Astrocyte (in vitro differentiated cells and primary cell): ENCODE data around the gene CCR4. TPM values are rescaled to one million over a fixed set of nuclear protein-coding genes. Genes with fewer than 3 reads are reported as not detected.
"Not testable (repeated sequence)": the region's sequence is repeated elsewhere in the genome, so short reads cannot be mapped to it uniquely, and the experiment has no call there.

Experiments used
- DNase-seq: peaks from one replicate; pipeline ENCODE4 v3.0.0-alpha.2; 2010; ENCODE audit warnings: low read depth
- FAIRE-seq: peaks from 2 replicates; lab custom pipeline; 2011; peaks lifted over from hg19 to GRCh38; lab: Jason Lieb, UNC
- H2AFZ ChIP-seq: 2 replicates; pipeline ENCODE4 v1.6.0; 2012; ENCODE audit warnings: low read depth, low read length, inconsistent platforms
- H3K27ac ChIP-seq: 2 replicates; pipeline ENCODE4 v1.5.1; 2011; ENCODE audit warnings: low read depth, low read length, inconsistent platforms
- H3K27me3 ChIP-seq: 2 replicates; pipeline ENCODE4 v1.6.0; 2011; ENCODE audit warnings: low read length, inconsistent platforms; ENCODE audit not compliant: insufficient read depth
- H3K36me3 ChIP-seq: 2 replicates; pipeline ENCODE4 v1.5.1; 2011; ENCODE audit warnings: low read length, inconsistent platforms; ENCODE audit not compliant: insufficient read depth
- H3K4me1 ChIP-seq: 2 replicates; pipeline ENCODE4 v1.5.1; 2011; ENCODE audit warnings: low read length, inconsistent platforms; ENCODE audit not compliant: insufficient read depth
- H3K4me2 ChIP-seq: 2 replicates; pipeline ENCODE4 v1.6.0; 2012; ENCODE audit warnings: low read length, inconsistent platforms
- H3K4me3 ChIP-seq: 2 replicates; pipeline ENCODE4 v1.5.1; 2011; ENCODE audit warnings: low read depth, mild to moderate bottlenecking, low read length, inconsistent platforms; ENCODE audit not compliant: insufficient read depth
- H3K79me2 ChIP-seq: 2 replicates; pipeline ENCODE4 v1.6.0; 2012; ENCODE audit warnings: mild to moderate bottlenecking, low read length, inconsistent platforms; ENCODE audit not compliant: insufficient read depth
- H3K9ac ChIP-seq: 2 replicates; pipeline ENCODE4 v1.6.0; 2012; ENCODE audit warnings: mild to moderate bottlenecking, low read length, inconsistent platforms
- H3K9me3 ChIP-seq: 2 replicates; pipeline ENCODE4 v1.5.1; 2012; ENCODE audit warnings: low read depth, mild to moderate bottlenecking, low read length, inconsistent platforms; ENCODE audit not compliant: insufficient read depth
- H4K20me1 ChIP-seq: 2 replicates; pipeline ENCODE4 v1.6.0; 2012; ENCODE audit warnings: low read length, inconsistent platforms; ENCODE audit not compliant: insufficient read depth
- H3K27ac Mint-ChIP-seq: one replicate; pipeline ENCODE4 v1.8.0; 2021; ENCODE audit warnings: mild to moderate bottlenecking, mixed read lengths; ENCODE audit not compliant: unreplicated experiment
- H3K27me3 Mint-ChIP-seq: one replicate; pipeline ENCODE4 v1.8.0; 2021; ENCODE audit warnings: low read depth, mixed read lengths; ENCODE audit not compliant: unreplicated experiment
- H3K36me3 Mint-ChIP-seq: one replicate; pipeline ENCODE4 v1.8.0; 2021; ENCODE audit warnings: low read depth, mixed read lengths; ENCODE audit not compliant: unreplicated experiment
- H3K4me1 Mint-ChIP-seq: one replicate; pipeline ENCODE4 v1.8.0; 2021; ENCODE audit warnings: low read depth, mixed read lengths; ENCODE audit not compliant: unreplicated experiment
- H3K4me3 Mint-ChIP-seq: one replicate; pipeline ENCODE4 v1.8.0; 2021; ENCODE audit warnings: mild to moderate bottlenecking, moderate library complexity, mixed read lengths; ENCODE audit not compliant: unreplicated experiment
- H3K9me3 Mint-ChIP-seq: one replicate; pipeline ENCODE4 v1.8.0; 2021; ENCODE audit warnings: mild to moderate bottlenecking, mixed read lengths; ENCODE audit not compliant: unreplicated experiment
- CTCF ChIP-seq: IDR thresholded peaks from 2 replicates; pipeline ENCODE4 v1.5.1; 2011; ENCODE audit warnings: low read depth, mild to moderate bottlenecking, inconsistent platforms, low read length, moderate library complexity; ENCODE audit not compliant: insufficient read depth
- EZH2 ChIP-seq: IDR thresholded peaks from 2 replicates; pipeline ENCODE4 v1.6.1; 2012; ENCODE audit warnings: mild to moderate bottlenecking, low read length, inconsistent platforms; ENCODE audit not compliant: insufficient read depth
- total RNA-seq: library from RNA; stranded (reverse); gene quantifications from 2 replicates; pipeline ENCODE4 v1.2.1, GENCODE V29; 2021

CCR4 gene
- total RNA-seq, 1 donor from 2014 or later: not detected

DNA sequence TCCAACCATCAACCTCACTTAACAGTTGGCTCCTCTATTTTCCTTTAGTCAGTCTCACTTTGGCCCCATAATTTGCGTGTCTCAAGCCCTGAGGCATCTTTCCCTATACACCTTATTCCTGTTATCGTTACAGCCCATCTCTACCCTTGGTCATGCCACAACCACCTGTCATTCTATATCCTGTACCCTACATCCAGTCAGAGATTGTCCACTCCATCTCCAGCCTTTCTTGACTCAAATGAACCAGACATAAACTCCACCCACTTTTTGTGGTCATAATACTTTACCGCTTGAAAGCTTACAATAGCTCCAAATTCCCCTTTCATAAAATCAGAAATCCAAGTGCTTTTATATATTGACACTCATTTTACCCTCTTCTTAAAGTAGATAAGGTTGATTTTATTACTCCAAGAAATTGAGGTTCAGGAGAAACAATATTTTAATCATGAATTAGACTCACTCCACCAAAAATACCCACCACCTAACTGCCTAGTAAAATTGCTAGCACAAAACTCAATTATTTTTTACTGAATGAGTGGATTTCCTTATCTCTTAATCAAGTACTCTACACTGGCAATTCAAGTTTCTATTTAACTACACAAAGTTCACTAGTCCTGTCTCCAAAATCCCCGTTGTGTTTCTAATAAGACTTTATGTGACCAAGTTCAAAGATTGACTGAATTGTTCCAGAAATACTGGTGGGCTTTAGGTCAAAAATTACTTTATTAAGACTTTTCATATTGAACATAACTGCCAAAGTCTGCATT, 9.1 kb downstream of the CCR4 start:
- Histone ChIP-seq H3K27ac (no peak overlapping the region), H3K4me2 (no peak overlapping the region), H3K36me3 (no peaks in the 10 kb centered on the region), H3K9me3 (peaks cover 1% of the 10 kb centered on the region), H3K9ac (no peak overlapping the region), H2AFZ (no peak overlapping the region), H3K27me3 (no peaks in the 10 kb centered on the region), H3K4me3 (no peak overlapping the region), H3K79me2 (no peaks in the 10 kb centered on the region), H3K4me1 (no peaks in the 10 kb centered on the region), H4K20me1 (no peaks in the 10 kb centered on the region)
- TF ChIP-seq EZH2 (no peak), CTCF (no peak)
- peaks cover 3% of the 10 kb centered on the region for H3K4me1 Mint-ChIP-seq
- peaks cover 3% of the 10 kb centered on the region for H3K27me3 Mint-ChIP-seq
- no peak overlapping the region for H3K4me3 Mint-ChIP-seq
- H3K9me3 Mint-ChIP-seq: peaks cover 9% of the 10 kb centered on the region
- FAIRE-seq (no peak), DNase-seq (no peak)
- H3K36me3 Mint-ChIP-seq: peaks cover 4% of the 10 kb centered on the region
- no peak overlapping the region for H3K27ac Mint-ChIP-seq

DNA sequence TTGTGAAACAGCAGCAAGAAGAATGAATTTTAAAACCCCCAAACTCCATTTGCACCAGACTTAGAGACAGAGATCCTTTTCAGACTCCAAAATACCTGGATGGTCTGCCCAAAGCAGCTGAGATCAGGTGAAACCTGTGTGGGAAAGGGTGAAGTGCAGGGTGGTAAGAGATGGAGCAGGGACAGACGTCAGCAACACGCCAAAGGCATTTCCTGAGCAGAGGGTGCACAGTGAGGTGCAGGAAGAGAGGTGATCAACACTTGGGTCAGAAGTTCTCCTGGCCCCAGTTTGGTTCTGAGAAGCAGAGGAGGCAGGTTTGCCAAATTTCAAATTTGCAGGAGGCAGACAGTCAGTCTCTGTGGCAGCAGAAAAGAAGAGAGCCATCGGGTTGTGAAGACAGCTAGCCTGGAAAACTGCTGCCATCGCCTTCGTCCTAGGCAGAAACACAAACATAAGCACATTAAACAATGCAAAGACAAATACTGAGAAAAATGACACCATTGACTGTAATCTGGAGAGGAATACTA, 9.8 kb downstream of the CCR4 start:
- Histone ChIP-seq H3K4me1 (no peaks in the 10 kb centered on the region), H3K4me3 (no peak overlapping the region), H3K9me3 (peaks cover 6% of the 10 kb centered on the region), H3K9ac (no peak overlapping the region), H4K20me1 (no peaks in the 10 kb centered on the region), H2AFZ (no peak overlapping the region), H3K27me3 (no peaks in the 10 kb centered on the region), H3K27ac (no peak overlapping the region), H3K79me2 (no peaks in the 10 kb centered on the region), H3K4me2 (no peak overlapping the region), H3K36me3 (no peaks in the 10 kb centered on the region)
- Mint-ChIP-seq H3K27ac (no peak overlapping the region), H3K4me1 (peaks cover 3% of the 10 kb centered on the region), H3K27me3 (peaks cover 3% of the 10 kb centered on the region), H3K4me3 (no peak overlapping the region), H3K9me3 (peaks cover 15% of the 10 kb centered on the region), H3K36me3 (peaks cover 4% of the 10 kb centered on the region)
- TF ChIP-seq EZH2: no peak
- no peak for TF ChIP-seq CTCF
- FAIRE-seq (no peak), DNase-seq (no peak)

- Histone ChIP-seq H3K9ac (no peak overlapping the region), H3K4me3 (no peak overlapping the region), H3K36me3 (no peaks in the 10 kb centered on the region), H3K4me2 (no peak overlapping the region), H3K79me2 (no peaks in the 10 kb centered on the region), H4K20me1 (no peaks in the 10 kb centered on the region), H3K27ac (no peak overlapping the region), H3K9me3 (peaks cover 6% of the 10 kb centered on the region), H3K27me3 (no peaks in the 10 kb centered on the region), H3K4me1 (no peaks in the 10 kb centered on the region), H2AFZ (no peak overlapping the region)
- TF ChIP-seq EZH2 (no peak), CTCF (no peak)
- Mint-ChIP-seq H3K36me3 (peaks cover 11% of the 10 kb centered on the region), H3K4me3 (no peak overlapping the region), H3K4me1 (peaks cover 3% of the 10 kb centered on the region), H3K27me3 (peaks cover 7% of the 10 kb centered on the region), H3K27ac (no peak overlapping the region), H3K9me3 (peaks cover 23% of the 10 kb centered on the region)
- no peak for DNase-seq
- FAIRE-seq: no peak
These were observed 12.4 kb downstream of the CCR4 start for GRCh38 chr3:32963871-32964270.

- not testable (repeated sequence) for FAIRE-seq, H3K4me1 Mint-ChIP-seq, H3K27ac ChIP-seq, H3K79me2 ChIP-seq, H3K27ac Mint-ChIP-seq, H3K9me3 ChIP-seq, H3K27me3 Mint-ChIP-seq, H2AFZ ChIP-seq, H4K20me1 ChIP-seq, H3K4me3 Mint-ChIP-seq, H3K4me2 ChIP-seq, H3K4me3 ChIP-seq, H3K36me3 ChIP-seq, H3K4me1 ChIP-seq, DNase-seq, H3K27me3 ChIP-seq, H3K9ac ChIP-seq
- H3K36me3 Mint-ChIP-seq: peaks cover 11% of the 10 kb centered on the region
- peaks cover 23% of the 10 kb centered on the region for H3K9me3 Mint-ChIP-seq
These were observed 13.3 kb downstream of the CCR4 start for GRCh38 chr3:32964781-32965180.
